Measurements from ENCODE around the gene STRIP1. TPM values are rescaled to one million over a fixed set of nuclear protein-coding genes. Genes with fewer than 3 reads are reported as not detected.
A peak's percentile ranks its signal among the peaks of the same experiment; 100 is the strongest.

STRIP1 gene
- 10 to 100 TPM; 26.2 to 43.5 (median 35.3) TPM for total RNA-seq

DNA sequence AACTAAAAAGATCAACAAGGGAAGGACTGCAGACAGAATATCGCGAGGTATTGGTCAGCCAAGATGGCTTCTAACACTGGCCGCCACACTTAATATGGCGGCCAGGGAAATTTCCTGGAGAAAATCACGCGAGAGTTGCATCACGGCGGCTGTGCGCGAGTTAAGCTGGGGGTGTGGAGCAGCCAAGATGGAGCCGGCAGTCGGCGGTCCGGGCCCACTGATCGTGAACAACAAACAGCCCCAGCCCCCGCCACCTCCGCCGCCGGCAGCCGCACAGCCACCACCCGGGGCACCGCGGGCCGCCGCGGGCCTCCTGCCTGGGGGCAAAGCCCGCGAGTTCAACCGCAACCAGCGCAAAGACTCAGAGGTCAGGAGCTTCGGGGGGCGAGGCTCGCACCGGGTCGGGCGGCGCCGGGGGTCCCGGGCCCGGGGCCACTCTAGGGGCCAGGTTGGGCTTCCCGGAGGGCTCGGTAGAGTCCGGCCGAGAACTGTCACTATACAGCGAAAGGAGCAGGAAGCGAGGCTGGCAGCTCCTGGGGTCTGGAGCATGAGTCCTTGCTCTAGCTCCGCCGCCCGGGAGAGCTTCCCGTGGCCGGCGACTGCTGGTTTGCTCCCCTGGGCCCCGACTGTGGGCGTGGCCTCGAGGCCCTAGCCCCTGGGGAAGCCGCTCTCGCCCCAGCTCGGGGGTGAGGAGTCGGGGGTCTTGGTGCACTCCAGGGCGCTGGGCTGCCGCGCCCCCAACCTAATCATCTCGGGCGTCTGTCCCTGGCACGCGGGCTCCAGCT is at the start of gene STRIP1:
TSS of gene STRIP1 (plus strand) at position 174 of the 785 bp plus-strand sequence. CDS start at position 188, 14 bp downstream.
- Histone ChIP-seq H3K9me3 (no peaks in the 10 kb centered on the region), H3K27me3 (no peaks in the 10 kb centered on the region), H3K4me3 (peak within 1 kb of the TSS; percentile 79 to 99 (median 94)), H3K36me3 (peaks cover 17 to 22% (median 20%) of the 10 kb centered on the region in 4 donors), H3K27ac (replicated peaks in 1 of 4) (peak within 1 kb of the TSS; percentile 88 to 97 (median 90)), H3K4me1 (peaks cover 15 to 29% (median 27%) of the 10 kb centered on the region in 4 donors)
- intact Hi-C loops (cut with DNase I): no loop called here
- TF ChIP-seq EP300 (IDR thresholded peaks at IDR 0.05) (no peak), POLR2A (IDR thresholded peaks at IDR 0.05; ENCODE audit: low read depth) (no peak), POLR2AphosphoS5 (IDR thresholded peaks at IDR 0.05) (peak; percentile 78 to 85)
- TF ChIP-seq, protein P1, sequence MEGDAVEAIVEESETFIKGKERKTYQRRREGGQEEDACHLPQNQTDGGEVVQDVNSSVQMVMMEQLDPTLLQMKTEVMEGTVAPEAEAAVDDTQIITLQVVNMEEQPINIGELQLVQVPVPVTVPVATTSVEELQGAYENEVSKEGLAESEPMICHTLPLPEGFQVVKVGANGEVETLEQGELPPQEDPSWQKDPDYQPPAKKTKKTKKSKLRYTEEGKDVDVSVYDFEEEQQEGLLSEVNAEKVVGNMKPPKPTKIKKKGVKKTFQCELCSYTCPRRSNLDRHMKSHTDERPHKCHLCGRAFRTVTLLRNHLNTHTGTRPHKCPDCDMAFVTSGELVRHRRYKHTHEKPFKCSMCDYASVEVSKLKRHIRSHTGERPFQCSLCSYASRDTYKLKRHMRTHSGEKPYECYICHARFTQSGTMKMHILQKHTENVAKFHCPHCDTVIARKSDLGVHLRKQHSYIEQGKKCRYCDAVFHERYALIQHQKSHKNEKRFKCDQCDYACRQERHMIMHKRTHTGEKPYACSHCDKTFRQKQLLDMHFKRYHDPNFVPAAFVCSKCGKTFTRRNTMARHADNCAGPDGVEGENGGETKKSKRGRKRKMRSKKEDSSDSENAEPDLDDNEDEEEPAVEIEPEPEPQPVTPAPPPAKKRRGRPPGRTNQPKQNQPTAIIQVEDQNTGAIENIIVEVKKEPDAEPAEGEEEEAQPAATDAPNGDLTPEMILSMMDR (IDR thresholded peaks at IDR 0.05): peak in 1 of 3 experiments; percentile 31
- peak; percentile 98 for DNase-seq (ENCODE audit: extremely low spot score)
- under 1% methylated on average over 16 of the region's 66 CpGs for WGBS

- Histone ChIP-seq H3K27me3 (no peaks in the 10 kb centered on the region), H3K9me3 (no peaks in the 10 kb centered on the region), H3K27ac (replicated peaks in 1 of 4) (peak overlapping the region; percentile 95 to 99 (median 97)), H3K4me1 (peaks cover 52 to 69% (median 61%) of the 10 kb centered on the region in 4 donors), H3K4me3 (peak overlapping the region; percentile 75 to 95 (median 82)), H3K36me3 (no peaks in the 10 kb centered on the region)
- intact Hi-C loops (cut with DNase I): loop anchor here (10.0 kb wide), 1 partner anchor 441 kb away; the partner anchor contains the start of gene GNAI3
- DNase-seq (ENCODE audit: extremely low spot score): no peak
- WGBS: 10% methylated on average over 22 of the region's 22 CpGs
- no peak for TF ChIP-seq POLR2A (IDR thresholded peaks at IDR 0.05; ENCODE audit: low read depth)
- TF ChIP-seq, protein P1 (IDR thresholded peaks at IDR 0.05): no peak
- TF ChIP-seq POLR2AphosphoS5 (IDR thresholded peaks at IDR 0.05): no peak
- no peak for TF ChIP-seq EP300 (IDR thresholded peaks at IDR 0.05)
Measured at GRCh38 chr1:109985247-109986053, 49.0 kb upstream of the STRIP1 start.

- intact Hi-C loops (cut with DNase I): loop anchor here (10.0 kb wide), 1 partner anchor 441 kb away; the partner anchor contains the start of gene GNAI3
- H3K27ac ChIP-seq (replicated peaks in 1 of 4): peak overlapping the region; percentile 95 to 99 (median 97)
Measured at GRCh38 chr1:109986054-109986444, 48.4 kb upstream of the STRIP1 start.

GRCh38 chr1:109988349-109988914 is 46.0 kb upstream of the STRIP1 start:
- WGBS: 90% methylated on average over 3 of the region's 3 CpGs
- no peak overlapping the region for H3K27ac ChIP-seq (replicated peaks in 1 of 4)

More at GRCh38 chr1:109986054-109986444, 48.4 kb upstream of the STRIP1 start:
- Histone ChIP-seq H3K4me1 (peaks cover 54 to 70% (median 64%) of the 10 kb centered on the region in 4 donors), H3K4me3 (peak overlapping the region; percentile 75 to 95 (median 82)), H3K9me3 (no peaks in the 10 kb centered on the region), H3K36me3 (no peaks in the 10 kb centered on the region), H3K27me3 (no peaks in the 10 kb centered on the region)
- TF ChIP-seq EP300 (IDR thresholded peaks at IDR 0.05): no peak
- no peak for TF ChIP-seq POLR2A (IDR thresholded peaks at IDR 0.05; ENCODE audit: low read depth)
- DNase-seq (ENCODE audit: extremely low spot score): no peak
- 92% methylated on average over 3 of the region's 3 CpGs for WGBS

More at GRCh38 chr1:109988349-109988914, 46.0 kb upstream of the STRIP1 start:
- Histone ChIP-seq H3K4me3 (no peak overlapping the region), H3K36me3 (no peaks in the 10 kb centered on the region), H3K9me3 (no peaks in the 10 kb centered on the region), H3K4me1 (peaks cover 60 to 89% (median 85%) of the 10 kb centered on the region in 4 donors), H3K27me3 (no peaks in the 10 kb centered on the region)
- TF ChIP-seq, protein P1 (IDR thresholded peaks at IDR 0.05): no peak
- TF ChIP-seq EP300 (IDR thresholded peaks at IDR 0.05) (no peak), POLR2AphosphoS5 (IDR thresholded peaks at IDR 0.05) (no peak), POLR2A (IDR thresholded peaks at IDR 0.05; ENCODE audit: low read depth) (no peak)
- no peak for DNase-seq (ENCODE audit: extremely low spot score)
- intact Hi-C loops (cut with DNase I): loop anchor here (10.0 kb wide), 1 partner anchor 444 kb away; the partner anchor contains the start of gene GNAI3
